ENCODE results near the gene KCTD10. TPM values are rescaled to one million over a fixed set of nuclear protein-coding genes. Genes with fewer than 3 reads are reported as not detected.
"Not testable (repeated sequence)": the region's sequence is repeated elsewhere in the genome, so short reads cannot be mapped to it uniquely, and the experiment has no call there.

Gene KCTD10
- total RNA-seq, 1 experiment from 2014 or later, result 55.2 TPM

DNA sequence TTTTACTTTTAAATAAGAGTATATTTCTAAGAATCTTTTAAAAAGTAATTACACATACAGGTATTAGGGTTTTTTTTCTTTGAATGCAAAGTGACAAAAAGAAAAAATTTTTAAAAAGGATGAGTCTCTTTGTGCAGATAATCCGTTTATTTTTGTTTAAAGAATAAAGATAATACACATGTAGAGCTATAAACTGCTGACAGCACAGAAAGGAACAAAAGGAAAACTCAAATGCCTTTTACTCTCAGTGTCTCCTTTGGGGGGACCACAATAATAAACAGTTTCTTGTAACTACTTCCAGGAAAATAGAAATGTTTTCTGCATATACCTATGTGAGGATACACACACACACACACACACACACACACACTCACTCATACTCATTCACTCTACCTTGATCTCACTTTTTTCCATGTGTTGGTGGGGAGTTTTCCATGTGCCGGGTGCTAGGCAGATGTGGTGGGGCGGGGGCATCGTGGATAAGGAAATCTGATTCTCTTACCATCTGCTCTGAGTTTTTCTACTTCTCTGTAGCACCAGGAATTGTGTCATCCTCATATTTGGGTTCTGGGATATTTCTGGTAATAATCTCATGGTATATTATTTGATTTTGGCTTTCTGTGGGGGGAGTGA, 58.1 kb downstream of the KCTD10 start:
- ChIA-PET POLR2A (no interaction called here), CTCF (interaction anchor here (0.9 kb wide), 1 partner anchor 14 kb away, joined by 5 read pairs; no protein-coding TSS in a partner anchor)
- Histone ChIP-seq H3K27me3 (ENCODE audit: control insufficient read depth, insufficient read depth, low read length) (no peaks in the 10 kb centered on the region), H3K4me3 (ENCODE audit: low read depth in 2 of 2, low read length in 2 of 2) (no peak overlapping the region), H3K9me3 (ENCODE audit: control insufficient read depth, insufficient read depth, low read depth, low read length) (no peaks in the 10 kb centered on the region), H3K36me3 (ENCODE audit: control insufficient read depth, insufficient read depth, low read length) (no peaks in the 10 kb centered on the region), H3K27ac (ENCODE audit: low read length) (no peak overlapping the region), H3K4me1 (ENCODE audit: control insufficient read depth, insufficient read depth, low read length) (no peaks in the 10 kb centered on the region)
- TF ChIP-seq TCF7L2 (IDR thresholded peaks at IDR 0.05; ENCODE audit: low read depth, low read length), result no peak
- TF ChIP-seq, protein P1, sequence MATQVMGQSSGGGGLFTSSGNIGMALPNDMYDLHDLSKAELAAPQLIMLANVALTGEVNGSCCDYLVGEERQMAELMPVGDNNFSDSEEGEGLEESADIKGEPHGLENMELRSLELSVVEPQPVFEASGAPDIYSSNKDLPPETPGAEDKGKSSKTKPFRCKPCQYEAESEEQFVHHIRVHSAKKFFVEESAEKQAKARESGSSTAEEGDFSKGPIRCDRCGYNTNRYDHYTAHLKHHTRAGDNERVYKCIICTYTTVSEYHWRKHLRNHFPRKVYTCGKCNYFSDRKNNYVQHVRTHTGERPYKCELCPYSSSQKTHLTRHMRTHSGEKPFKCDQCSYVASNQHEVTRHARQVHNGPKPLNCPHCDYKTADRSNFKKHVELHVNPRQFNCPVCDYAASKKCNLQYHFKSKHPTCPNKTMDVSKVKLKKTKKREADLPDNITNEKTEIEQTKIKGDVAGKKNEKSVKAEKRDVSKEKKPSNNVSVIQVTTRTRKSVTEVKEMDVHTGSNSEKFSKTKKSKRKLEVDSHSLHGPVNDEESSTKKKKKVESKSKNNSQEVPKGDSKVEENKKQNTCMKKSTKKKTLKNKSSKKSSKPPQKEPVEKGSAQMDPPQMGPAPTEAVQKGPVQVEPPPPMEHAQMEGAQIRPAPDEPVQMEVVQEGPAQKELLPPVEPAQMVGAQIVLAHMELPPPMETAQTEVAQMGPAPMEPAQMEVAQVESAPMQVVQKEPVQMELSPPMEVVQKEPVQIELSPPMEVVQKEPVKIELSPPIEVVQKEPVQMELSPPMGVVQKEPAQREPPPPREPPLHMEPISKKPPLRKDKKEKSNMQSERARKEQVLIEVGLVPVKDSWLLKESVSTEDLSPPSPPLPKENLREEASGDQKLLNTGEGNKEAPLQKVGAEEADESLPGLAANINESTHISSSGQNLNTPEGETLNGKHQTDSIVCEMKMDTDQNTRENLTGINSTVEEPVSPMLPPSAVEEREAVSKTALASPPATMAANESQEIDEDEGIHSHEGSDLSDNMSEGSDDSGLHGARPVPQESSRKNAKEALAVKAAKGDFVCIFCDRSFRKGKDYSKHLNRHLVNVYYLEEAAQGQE (IDR thresholded peaks at IDR 0.05; ENCODE audit: insufficient read depth in 1 of 2, low read depth in 2 of 2, low read length in 1 of 2), result no peak
- no peak for TF ChIP-seq SIN3A (IDR thresholded peaks at IDR 0.05; ENCODE audit: borderline replicate concordance, insufficient read depth, low read depth, low read length)
- TF ChIP-seq, protein P2, sequence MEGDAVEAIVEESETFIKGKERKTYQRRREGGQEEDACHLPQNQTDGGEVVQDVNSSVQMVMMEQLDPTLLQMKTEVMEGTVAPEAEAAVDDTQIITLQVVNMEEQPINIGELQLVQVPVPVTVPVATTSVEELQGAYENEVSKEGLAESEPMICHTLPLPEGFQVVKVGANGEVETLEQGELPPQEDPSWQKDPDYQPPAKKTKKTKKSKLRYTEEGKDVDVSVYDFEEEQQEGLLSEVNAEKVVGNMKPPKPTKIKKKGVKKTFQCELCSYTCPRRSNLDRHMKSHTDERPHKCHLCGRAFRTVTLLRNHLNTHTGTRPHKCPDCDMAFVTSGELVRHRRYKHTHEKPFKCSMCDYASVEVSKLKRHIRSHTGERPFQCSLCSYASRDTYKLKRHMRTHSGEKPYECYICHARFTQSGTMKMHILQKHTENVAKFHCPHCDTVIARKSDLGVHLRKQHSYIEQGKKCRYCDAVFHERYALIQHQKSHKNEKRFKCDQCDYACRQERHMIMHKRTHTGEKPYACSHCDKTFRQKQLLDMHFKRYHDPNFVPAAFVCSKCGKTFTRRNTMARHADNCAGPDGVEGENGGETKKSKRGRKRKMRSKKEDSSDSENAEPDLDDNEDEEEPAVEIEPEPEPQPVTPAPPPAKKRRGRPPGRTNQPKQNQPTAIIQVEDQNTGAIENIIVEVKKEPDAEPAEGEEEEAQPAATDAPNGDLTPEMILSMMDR (IDR thresholded peaks at IDR 0.05), result no peak
- TF ChIP-seq POLR2AphosphoS5 (IDR thresholded peaks at IDR 0.05; ENCODE audit: low read depth, low read length), result no peak
- DNase-seq (ENCODE audit: low read depth, low spot score), result no peak
- BruUV-seq (replicated peaks), result no TSS peak
- in situ Hi-C loops (cut with HindIII; ENCODE audit: low pct_unique_long_range_greater_than_20kb, low sequenced_read_pairs) (no loop called here), intact Hi-C loops (cut with micrococcal nuclease; ENCODE audit: unreplicated experiment) (no loop called here)
- no peak for ATAC-seq

DNA sequence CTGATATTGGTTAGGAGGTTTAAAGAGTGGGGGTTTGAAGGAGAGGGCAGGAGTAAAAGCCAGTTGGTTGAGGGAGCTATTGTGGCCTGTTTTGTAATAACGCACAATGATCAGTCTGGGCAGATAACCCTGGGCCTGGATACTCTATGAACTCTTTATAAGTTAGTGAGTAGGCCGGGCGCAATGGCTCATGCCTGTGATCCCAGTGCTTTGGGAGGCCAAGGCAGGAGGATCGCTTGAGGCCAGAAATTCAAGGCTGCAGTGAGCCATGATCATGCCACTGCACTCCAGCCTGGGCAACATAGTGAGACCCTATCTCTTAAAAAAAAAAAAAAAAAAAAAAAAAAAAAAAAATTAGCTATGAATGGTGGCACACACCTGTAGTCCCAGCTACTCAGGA, 71.0 kb downstream of the KCTD10 start:
- H3K4me1 ChIP-seq (ENCODE audit: control insufficient read depth, insufficient read depth, low read length); H3K4me3 ChIP-seq (ENCODE audit: low read depth in 2 of 2, low read length in 2 of 2); ATAC-seq; BruUV-seq (replicated peaks); H3K36me3 ChIP-seq (ENCODE audit: control insufficient read depth, insufficient read depth, low read length); CTCF ChIA-PET; intact Hi-C loops (cut with micrococcal nuclease; ENCODE audit: unreplicated experiment); H3K9me3 ChIP-seq (ENCODE audit: control insufficient read depth, insufficient read depth, low read depth, low read length); POLR2A ChIA-PET; in situ Hi-C loops (cut with HindIII; ENCODE audit: low pct_unique_long_range_greater_than_20kb, low sequenced_read_pairs); H3K27ac ChIP-seq (ENCODE audit: low read length); DNase-seq (ENCODE audit: low read depth, low spot score): not testable (repeated sequence)
- peaks cover 18% of the 10 kb centered on the region; the same call in 1 of the 2 replicates for H3K27me3 ChIP-seq (ENCODE audit: control insufficient read depth, insufficient read depth, low read length)

DNA sequence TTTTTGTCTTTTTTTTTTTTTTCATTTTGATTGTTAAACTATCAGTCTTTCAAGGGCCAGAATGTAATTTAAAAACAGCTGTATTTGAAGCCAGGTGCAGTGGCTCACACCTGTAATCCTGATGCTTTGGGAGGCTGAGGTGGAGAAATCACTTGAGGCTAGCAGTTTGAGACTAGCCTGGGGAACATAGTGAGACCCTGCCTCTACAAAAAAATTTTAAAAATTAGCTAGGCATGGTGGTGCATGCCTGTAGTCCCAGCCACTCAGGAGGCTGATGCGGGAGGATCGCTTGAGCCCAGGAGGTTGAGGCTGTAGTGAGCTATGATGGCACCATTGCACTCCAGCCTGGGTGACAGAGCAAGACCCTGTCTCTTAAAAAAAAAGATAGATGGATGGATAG, 72.3 kb downstream of the KCTD10 start:
- H3K27ac ChIP-seq (ENCODE audit: low read length); H3K4me1 ChIP-seq (ENCODE audit: control insufficient read depth, insufficient read depth, low read length); ATAC-seq; CTCF ChIA-PET; H3K9me3 ChIP-seq (ENCODE audit: control insufficient read depth, insufficient read depth, low read depth, low read length); POLR2A ChIA-PET; H3K4me3 ChIP-seq (ENCODE audit: low read depth in 2 of 2, low read length in 2 of 2); DNase-seq (ENCODE audit: low read depth, low spot score); BruUV-seq (replicated peaks); H3K36me3 ChIP-seq (ENCODE audit: control insufficient read depth, insufficient read depth, low read length); in situ Hi-C loops (cut with HindIII; ENCODE audit: low pct_unique_long_range_greater_than_20kb, low sequenced_read_pairs); intact Hi-C loops (cut with micrococcal nuclease; ENCODE audit: unreplicated experiment): not testable (repeated sequence)
- peaks cover 28% of the 10 kb centered on the region for H3K27me3 ChIP-seq (ENCODE audit: control insufficient read depth, insufficient read depth, low read length)

Other genes starting within 250 kb of the KCTD10 start
- 0.08 TPM for gene FOXN4, start 168.0 kb downstream of the KCTD10 start, total RNA-seq (2021; ENCODE audit: unreplicated experiment)
- not detected for gene MYO1H, start 129.4 kb downstream of the KCTD10 start, total RNA-seq (2021; ENCODE audit: unreplicated experiment)
- 38.9 TPM for gene UBE3B, start 334 bp upstream of the KCTD10 start, total RNA-seq (2021; ENCODE audit: unreplicated experiment)
- 58.6 TPM for gene MMAB, start 96.2 kb upstream of the KCTD10 start, total RNA-seq (2021; ENCODE audit: unreplicated experiment)
- 41.6 TPM for gene MVK, start 96.5 kb upstream of the KCTD10 start, total RNA-seq (2021; ENCODE audit: unreplicated experiment)
- 12.8 TPM for gene FAM222A, start 236.5 kb upstream of the KCTD10 start, total RNA-seq (2021; ENCODE audit: unreplicated experiment)

Data from Panc1 (cell line).